GM12873 (cell line): ENCODE measurements around the gene ADCY5.

Experiments
- CTCF ChIP-seq: IDR thresholded peaks from 2 replicates; pipeline ENCODE4 v1.5.1; 2012; ENCODE audit warnings: low read depth, mild to moderate bottlenecking, moderate library complexity, low read length, control low read depth; ENCODE audit not compliant: insufficient read depth; ENCODE audit errors: missing control alignments

ADCY5 gene

DNA sequence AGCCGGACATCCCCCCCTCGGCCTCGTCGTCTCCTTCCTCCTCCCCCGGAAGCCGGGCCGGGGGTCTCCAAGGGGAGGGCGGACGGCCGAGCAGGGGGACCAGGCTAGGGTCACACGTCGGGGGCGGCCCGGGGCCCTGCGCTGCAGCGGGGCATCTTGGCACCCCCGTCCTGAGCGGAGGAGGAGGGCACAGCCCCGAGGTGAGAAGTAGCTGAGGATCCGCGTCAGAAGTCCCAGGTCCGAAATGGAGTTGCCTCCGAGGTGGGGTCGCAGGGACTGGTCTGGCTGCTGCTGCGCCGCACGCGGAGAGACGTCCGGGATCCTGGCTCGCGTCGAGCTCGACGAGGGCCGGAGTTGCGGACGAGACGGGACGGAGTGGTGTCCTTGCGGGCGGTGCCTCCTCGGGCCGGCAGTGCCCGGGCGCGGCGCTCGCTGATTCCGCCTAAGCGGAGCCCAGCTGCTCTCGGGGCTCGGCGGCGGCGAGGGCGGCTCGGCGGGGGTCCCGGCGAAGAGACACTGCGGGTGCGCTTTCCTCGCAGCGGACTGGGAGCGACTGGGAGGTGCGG is at the start of gene ADCY5:
ADCY5 (minus strand) TSS at position 555 of the 566 bp plus-strand sequence; CDS start at position 10, 545 bp downstream.
- TF ChIP-seq CTCF = no peak

DNA sequence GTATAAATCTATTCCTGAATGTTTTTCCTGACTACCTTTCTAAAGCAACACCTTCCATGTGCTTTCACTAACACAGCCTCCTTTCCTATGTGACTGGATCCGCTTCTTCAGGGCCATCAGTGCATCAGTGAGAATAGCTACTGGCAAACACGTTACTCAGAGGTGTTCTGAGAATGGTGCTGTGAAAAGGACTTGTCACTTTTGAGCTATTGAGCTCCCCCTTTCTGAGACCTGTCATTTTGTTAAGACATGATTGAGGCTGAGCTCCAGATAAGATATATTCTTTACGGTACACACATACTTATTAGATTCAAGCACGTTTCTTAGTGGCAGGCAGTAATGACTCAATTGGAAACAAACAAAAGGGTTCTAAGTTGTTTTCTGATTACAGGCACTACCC is 45.0 kb upstream of the ADCY5 start:
- no peak for TF ChIP-seq CTCF

DNA sequence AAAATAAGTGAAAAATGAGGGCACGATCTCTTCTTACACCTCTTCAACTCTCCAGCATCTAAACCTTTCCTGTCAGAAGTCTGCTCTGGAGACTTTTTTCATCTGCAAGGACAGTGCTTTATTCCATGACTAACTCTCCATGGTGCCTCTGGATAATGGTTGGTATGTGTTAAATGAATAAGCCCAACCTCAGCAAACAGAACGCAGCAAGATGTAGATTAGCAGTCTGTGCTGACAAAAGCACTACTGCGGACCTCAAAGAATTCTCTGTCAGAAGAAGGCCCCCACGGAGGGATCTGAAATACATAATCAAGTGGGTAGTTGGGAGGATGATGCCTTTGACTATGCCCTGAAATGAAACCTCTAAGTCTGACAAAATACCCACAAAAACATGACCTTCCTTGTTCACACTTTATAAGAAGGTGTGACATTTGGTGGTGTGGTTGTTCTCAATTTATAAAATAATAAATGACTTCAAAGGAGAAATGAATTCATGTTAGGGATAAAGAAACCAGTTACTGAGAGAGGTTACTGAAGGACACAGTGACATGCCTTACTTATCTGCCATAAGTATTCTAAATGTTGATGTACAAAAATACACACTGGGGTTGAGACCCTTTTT is 43.2 kb upstream of the ADCY5 start:
- no peak for TF ChIP-seq CTCF

DNA sequence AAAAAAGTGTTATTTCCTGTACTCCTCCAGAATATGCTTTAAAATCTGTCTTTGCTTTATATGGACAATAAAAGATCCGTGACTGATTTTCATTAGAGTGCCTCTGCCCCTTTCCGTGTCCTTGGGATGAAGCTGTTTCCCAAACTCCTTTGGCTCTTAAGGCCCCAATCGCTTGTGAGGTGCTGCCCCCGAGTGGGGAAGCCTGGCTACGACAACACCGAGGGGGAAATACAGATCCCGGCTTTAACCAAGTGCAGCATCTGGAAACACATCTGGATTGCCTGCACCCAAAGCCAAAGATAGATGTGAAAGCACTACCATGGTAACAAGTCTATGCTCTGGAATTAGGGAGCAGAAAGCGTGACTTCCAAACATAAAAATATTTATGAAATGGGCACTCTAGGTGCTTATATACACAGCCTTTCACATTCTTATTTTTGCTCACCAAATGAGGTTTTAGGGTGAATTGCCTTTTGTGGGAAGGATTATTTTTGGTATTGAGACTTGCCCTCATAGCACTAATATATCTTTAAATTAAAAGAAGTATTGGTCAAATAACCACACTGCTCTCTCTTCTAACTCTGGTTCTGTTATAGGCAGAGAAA is 40.6 kb upstream of the ADCY5 start:
- TF ChIP-seq CTCF = peak; percentile 83

- TF ChIP-seq CTCF = no peak
Measured at GRCh38 chr3:123488645-123489347, 39.9 kb upstream of the ADCY5 start.

DNA sequence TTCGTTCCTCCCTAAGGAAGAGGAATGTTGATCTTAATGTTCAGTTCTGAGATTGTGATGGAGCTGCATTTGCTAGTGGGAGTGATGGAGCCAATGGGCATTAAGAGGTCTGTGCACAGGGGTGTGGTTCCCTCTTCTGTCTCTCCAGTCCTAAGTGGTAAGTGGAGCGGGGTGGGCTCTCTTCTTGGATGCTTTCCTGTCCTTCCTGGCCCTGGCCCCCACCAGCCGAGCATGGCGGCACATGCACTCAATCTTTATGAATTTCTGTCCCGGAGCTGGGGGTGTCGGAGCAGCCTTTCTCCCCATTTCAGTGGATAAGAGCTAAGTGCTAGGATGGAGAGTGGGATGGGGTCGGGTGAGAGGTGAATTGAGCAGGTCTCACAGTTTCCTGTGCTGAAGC is 37.6 kb upstream of the ADCY5 start:
- no peak for TF ChIP-seq CTCF

GRCh38 chr3:123485551-123485950 is 36.7 kb upstream of the ADCY5 start:
- no peak for TF ChIP-seq CTCF
